Neural cell (in vitro differentiated cells): Measurements from ENCODE around the gene PCDHA11. TPM values are rescaled to one million over a fixed set of nuclear protein-coding genes. Genes with fewer than 3 reads are reported as not detected.
A peak's percentile ranks its signal among the peaks of the same experiment; 100 is the strongest.

Experiments used
- H2AFZ ChIP-seq: fragments of 200-600, 300-800 bp; sonication (generic), shearing (Covaris generic); 2 replicates; pipeline ENCODE4 v1.6.0; 2014; ENCODE audit warnings: low read depth, mild to moderate bottlenecking, antibody characterized with exemption, low read length, moderate library complexity
- H3F3A ChIP-seq: fragments of 200-600 bp; shearing (Covaris generic); 2 replicates; pipeline ENCODE4 v1.6.1; 2016; ENCODE audit warnings: mild to moderate bottlenecking, moderate library complexity, mixed read lengths, antibody characterized with exemption, low read length; ENCODE audit not compliant: insufficient read depth, poor library complexity, severe bottlenecking
- H3K27ac ChIP-seq: fragments of 200-600, 300-800 bp; sonication (generic), shearing (Covaris generic); 2 replicates; pipeline ENCODE4 v1.5.1; 2014; ENCODE audit warnings: mild to moderate bottlenecking, low read length, moderate library complexity
- H3K27me3 ChIP-seq: fragments of 300-800, 200-600 bp; sonication (generic), shearing (Covaris generic); 2 replicates; pipeline ENCODE4 v1.6.0; 2014; ENCODE audit warnings: mild to moderate bottlenecking, low read depth, low read length, moderate library complexity; ENCODE audit not compliant: insufficient read depth
- H3K36me3 ChIP-seq: fragments of 300-800, 200-600 bp; sonication (generic), shearing (Covaris generic); 2 replicates; pipeline ENCODE4 v1.5.1; 2014; ENCODE audit warnings: mild to moderate bottlenecking, antibody characterized with exemption, low read length, moderate library complexity; ENCODE audit not compliant: insufficient read depth
- H3K4me2 ChIP-seq: fragments of 300-800, 200-600 bp; sonication (generic), shearing (Covaris generic); 2 replicates; pipeline ENCODE4 v1.6.0; 2014; ENCODE audit warnings: mild to moderate bottlenecking, low read length
- H3K4me3 ChIP-seq: fragments of 300-800, 200-600 bp; sonication (generic), shearing (Covaris generic); 2 replicates; pipeline ENCODE4 v1.5.1; 2014; ENCODE audit warnings: mild to moderate bottlenecking, low read length, moderate library complexity
- H3K79me2 ChIP-seq: fragments of 200-600 bp; shearing (Covaris generic); replicated peaks from 2 replicates; pipeline ENCODE4 v1.6.0; 2014; ENCODE audit warnings: mild to moderate bottlenecking, low read length, moderate library complexity; ENCODE audit not compliant: insufficient read depth
- H3K9ac ChIP-seq: fragments of 300-800, 200-600 bp; sonication (generic), shearing (Covaris generic); 2 replicates; pipeline ENCODE4 v1.6.1; 2016; ENCODE audit warnings: mild to moderate bottlenecking, low read length, mixed read lengths
- H3K9me2 ChIP-seq: fragments of 200-600 bp; shearing (Covaris generic); 2 replicates; pipeline ENCODE4 v1.6.1; 2016; ENCODE audit warnings: mild to moderate bottlenecking, low read length, mixed read lengths; ENCODE audit not compliant: insufficient read depth
- H3K9me3 ChIP-seq: fragments of 200-600, 300-800 bp; sonication (generic), shearing (Covaris generic); 2 replicates; pipeline ENCODE4 v1.6.1; 2016; ENCODE audit warnings: mild to moderate bottlenecking, mixed run types, low read length, moderate library complexity, mixed read lengths
- H4K20me1 ChIP-seq: fragments of 200-600 bp; shearing (Covaris generic); 2 replicates; pipeline ENCODE4 v1.6.1; 2016; ENCODE audit warnings: mild to moderate bottlenecking, mixed run types; ENCODE audit not compliant: insufficient read depth
- CTCF ChIP-seq: fragments of 450-650 bp; IDR thresholded peaks from 2 replicates; pipeline ENCODE4 v1.5.1; 2014; ENCODE audit warnings: antibody characterized with exemption, mild to moderate bottlenecking, moderate library complexity; ENCODE audit not compliant: poor library complexity, severe bottlenecking
- EP300 ChIP-seq: fragments of 450-650 bp; conservative IDR thresholded peaks from 2 replicates; pipeline ENCODE4 v1.6.1; 2014; ENCODE audit warnings: antibody characterized with exemption, mild to moderate bottlenecking, moderate library complexity; ENCODE audit not compliant: poor library complexity, severe bottlenecking
- EZH2 ChIP-seq: fragments of 200-600, 300-800 bp; shearing (Covaris generic), sonication (generic); IDR thresholded peaks from 2 replicates; pipeline ENCODE4 v1.6.1; 2014; ENCODE audit warnings: antibody characterized with exemption, low read length, borderline replicate concordance, mild to moderate bottlenecking; ENCODE audit not compliant: insufficient read depth, poor library complexity, severe bottlenecking
- MXI1 ChIP-seq: fragments of 450-650 bp; conservative IDR thresholded peaks from 2 replicates; pipeline ENCODE4 v1.6.1; 2014; ENCODE audit warnings: antibody characterized with exemption, mild to moderate bottlenecking; ENCODE audit not compliant: poor library complexity, severe bottlenecking
- POLR2AphosphoS5 ChIP-seq: IDR thresholded peaks from 2 replicates; pipeline ENCODE4 v1.6.1; 2012
- RAD21 ChIP-seq: fragments of 450-650 bp; conservative IDR thresholded peaks from 2 replicates; pipeline ENCODE4 v1.6.1; 2014; ENCODE audit warnings: antibody characterized with exemption, mild to moderate bottlenecking, moderate library complexity
- REST ChIP-seq: IDR thresholded peaks from 2 replicates; pipeline ENCODE4 v1.6.1; 2012; ENCODE audit warnings: borderline replicate concordance
- SMC3 ChIP-seq: fragments of 450-650 bp; conservative IDR thresholded peaks from 2 replicates; pipeline ENCODE4 v1.6.1; 2014; ENCODE audit warnings: antibody characterized with exemption, mild to moderate bottlenecking, moderate library complexity; ENCODE audit not compliant: poor library complexity
- TAF1 ChIP-seq: IDR thresholded peaks from 2 replicates; pipeline ENCODE4 v1.6.1; 2012; ENCODE audit warnings: low read depth
- polyA plus RNA-seq: library from polyadenylated mRNA; depleted of rRNA; stranded (reverse); fragments of >200 nt; gene quantifications from 2 replicates; pipeline ENCODE4 v1.2.3, GENCODE V29; 2014

PCDHA11 gene
- polyA plus RNA-seq, 1 donor from 2014 or later: 5.3 TPM

DNA sequence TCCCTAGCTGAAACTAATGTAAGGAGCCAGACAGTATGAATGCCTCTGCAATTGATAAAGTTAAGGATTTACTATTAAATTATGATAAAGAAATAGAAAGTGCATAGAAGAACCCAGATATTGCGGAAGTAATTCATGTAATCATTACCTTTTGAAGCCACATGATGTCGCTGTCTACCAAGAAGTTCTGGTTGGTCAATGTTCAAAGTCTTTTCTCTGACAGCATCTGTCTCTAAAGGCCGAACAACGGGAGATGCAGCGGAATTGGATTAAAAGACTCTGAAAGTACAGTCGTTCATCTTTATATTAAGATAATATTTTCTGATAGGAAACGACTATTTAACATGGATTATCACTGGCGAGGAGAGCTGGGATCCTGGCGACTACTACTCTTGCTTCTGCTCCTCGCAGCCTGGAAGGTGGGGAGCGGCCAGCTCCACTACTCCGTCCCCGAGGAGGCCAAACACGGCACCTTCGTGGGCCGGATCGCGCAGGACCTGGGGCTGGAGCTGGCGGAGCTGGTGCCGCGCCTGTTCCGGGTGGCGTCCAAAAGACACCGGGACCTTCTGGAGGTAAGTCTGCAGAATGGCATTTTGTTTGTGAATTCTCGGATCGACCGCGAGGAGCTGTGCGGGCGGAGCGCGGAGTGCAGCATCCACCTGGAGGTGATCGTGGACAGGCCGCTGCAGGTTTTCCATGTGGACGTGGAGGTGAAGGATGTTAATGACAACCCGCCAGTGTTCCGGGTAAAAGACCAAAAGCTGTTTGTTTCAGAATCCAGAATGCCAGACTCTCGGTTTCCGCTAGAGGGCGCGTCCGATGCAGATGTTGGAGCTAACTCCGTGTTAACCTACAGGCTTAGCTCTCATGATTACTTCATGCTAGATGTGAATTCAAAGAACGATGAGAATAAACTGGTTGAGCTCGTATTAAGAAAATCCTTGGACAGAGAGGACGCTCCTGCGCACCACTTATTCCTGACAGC is 27.5 kb upstream of the PCDHA11 start, which contains the start of gene PCDHA8:
Gene PCDHA8, plus strand, starts transcription at position 210 of the 985 bp plus-strand sequence. Its CDS starts 135 bp downstream, at position 345.
- Histone ChIP-seq H3K9me2 (no peaks in the 10 kb centered on the region), H3K79me2 (peaks cover 14% of the 10 kb centered on the region), H3K9me3 (peaks cover 10% of the 10 kb centered on the region), H3F3A (no peaks in the 10 kb centered on the region), H3K36me3 (peaks cover 17% of the 10 kb centered on the region), H2AFZ (no peak within 1 kb of the TSS), H3K9ac (no peak within 1 kb of the TSS), H4K20me1 (no peaks in the 10 kb centered on the region), H3K4me2 (no peak within 1 kb of the TSS), H3K27me3 (no peaks in the 10 kb centered on the region), H3K4me3 (peak within 1 kb of the TSS; percentile 31), H3K27ac (no peak within 1 kb of the TSS)
- TF ChIP-seq RAD21 (no peak), SMC3 (no peak), EP300 (no peak), CTCF (no peak), REST (no peak), POLR2AphosphoS5 (no peak), EZH2 (no peak), MXI1 (no peak), TAF1 (no peak)

DNA sequence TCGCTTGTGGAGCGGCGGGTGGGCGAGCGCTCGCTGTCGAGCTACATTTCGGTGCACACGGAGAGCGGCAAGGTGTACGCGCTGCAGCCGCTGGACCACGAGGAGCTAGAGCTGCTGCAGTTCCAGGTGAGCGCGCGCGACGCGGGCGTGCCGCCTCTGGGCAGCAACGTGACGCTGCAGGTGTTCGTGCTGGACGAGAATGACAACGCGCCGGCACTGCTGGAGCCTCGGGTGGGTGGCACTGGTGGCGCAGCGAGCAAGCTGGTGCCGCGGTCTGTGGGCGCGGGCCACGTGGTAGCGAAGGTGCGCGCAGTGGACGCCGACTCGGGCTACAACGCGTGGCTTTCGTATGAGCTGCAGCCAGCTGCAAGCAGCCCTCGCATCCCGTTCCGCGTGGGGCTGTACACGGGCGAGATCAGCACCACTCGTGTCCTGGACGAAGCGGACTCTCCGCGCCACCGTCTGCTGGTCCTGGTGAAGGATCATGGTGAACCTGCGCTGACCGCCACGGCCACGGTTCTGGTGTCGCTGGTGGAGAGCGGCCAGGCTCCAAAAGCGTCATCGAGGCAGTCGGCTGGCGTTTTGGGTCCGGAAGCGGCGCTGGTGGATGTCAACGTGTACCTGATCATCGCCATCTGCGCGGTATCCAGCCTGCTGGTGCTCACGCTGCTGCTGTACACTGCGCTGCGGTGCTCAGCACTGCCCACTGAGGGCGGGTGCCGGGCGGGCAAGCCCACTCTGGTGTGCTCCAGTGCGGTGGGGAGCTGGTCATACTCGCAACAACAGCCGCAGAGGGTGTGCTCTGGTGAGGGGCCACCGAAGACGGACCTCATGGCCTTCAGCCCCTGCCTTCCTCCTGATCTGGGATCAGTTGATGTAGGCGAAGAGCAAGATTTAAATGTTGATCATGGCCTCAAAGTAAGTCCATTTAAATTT is 25.7 kb upstream of the PCDHA11 start:
- H2AFZ ChIP-seq: no peak overlapping the region
- H3K27ac ChIP-seq: no peak overlapping the region
- peaks cover 11% of the 10 kb centered on the region for H3K36me3 ChIP-seq
- H3K4me3 ChIP-seq: no peak overlapping the region
- no peaks in the 10 kb centered on the region for H3K27me3 ChIP-seq
- peaks cover 14% of the 10 kb centered on the region for H3K79me2 ChIP-seq
- TF ChIP-seq EP300 (no peak), REST (no peak), POLR2AphosphoS5 (no peak), RAD21 (no peak), TAF1 (no peak), SMC3 (no peak), CTCF (no peak), MXI1 (no peak), EZH2 (no peak)
- no peaks in the 10 kb centered on the region for H3F3A ChIP-seq
- H3K9ac ChIP-seq: no peak overlapping the region
- H3K9me3 ChIP-seq: peaks cover 7% of the 10 kb centered on the region
- H3K9me2 ChIP-seq: no peaks in the 10 kb centered on the region
- H4K20me1 ChIP-seq: no peaks in the 10 kb centered on the region
- H3K4me2 ChIP-seq: no peak overlapping the region
